Loucy (cell line): ENCODE measurements around the gene TMEM178B.

Experiments
- CTCF ChIP-seq: fragments of 200-600 bp; sonication (generic); conservative IDR thresholded peaks from 2 replicates; pipeline ENCODE4 v1.5.1; 2014; ENCODE audit warnings: mild to moderate bottlenecking, antibody characterized with exemption, low read length
- EZH2phosphoT487 ChIP-seq: fragments of 200-600 bp; IDR thresholded peaks from 2 replicates; pipeline ENCODE4 v1.6.1; 2018; ENCODE audit warnings: antibody characterized with exemption, mild to moderate bottlenecking, moderate library complexity, borderline replicate concordance

- TF ChIP-seq CTCF: no peak
- TF ChIP-seq EZH2phosphoT487: no peak
These were observed 1.2 kb upstream of the TMEM178B start for GRCh38 chr7:141072548-141073172.
